A549 (cell line): ENCODE data around the gene CTNND2. TPM values are rescaled to one million over a fixed set of nuclear protein-coding genes. Genes with fewer than 3 reads are reported as not detected.

Experiments used
- ATAC-seq, 2 experiments: fragments of 200-7000 bp in 1 of 2; fragments of >200 bp in 1 of 2; cut with Nextera tagmentation in 1 of 2; cut with Tn5 transposase in 1 of 2; 3 replicates each; pipeline versions ENCODE4 v1.8.0 to v1.9.1; 2018 to 2020; ENCODE audit warnings: mild to moderate bottlenecking in 1 of 2, moderate library complexity in 1 of 2
- CTCF ChIA-PET: fragments of 300-600 bp; sonication (Branson Sonifier 250); formaldehyde crosslinking; extraction: SDS; loops from one replicate; lab custom pipeline; 2021; ENCODE audit warnings: antibody characterized with exemption, inconsistent platforms; lab: Yijun Ruan, JAX
- POLR2A ChIA-PET: fragments of 350-600 bp; formaldehyde crosslinking; extraction: SDS; loops from one replicate; lab custom pipeline; 2021; ENCODE audit warnings: antibody characterized with exemption, inconsistent platforms; lab: Yijun Ruan, JAX
- DNase-seq, 2 experiments: peaks; one replicate each; pipeline versions ENCODE4 v3.0.0 to v3.0.0-alpha.2; 2011 to 2016; ENCODE audit warnings: low read depth in 1 of 2, low spot score in 1 of 2
- FAIRE-seq: peaks from 2 replicates; lab custom pipeline; 2011; peaks lifted over from hg19 to GRCh38; lab: Jason Lieb, UNC
- H3K27ac ChIP-seq, 2 experiments: fragments of >200 bp; sonication (Bioruptor Twin); formaldehyde crosslinking; 3 replicates each; pipeline ENCODE4 v1.5.1; 2016 to 2017
- H3K4me1 ChIP-seq: fragments of >200 bp; sonication (Bioruptor Twin); formaldehyde crosslinking; 3 replicates; pipeline ENCODE4 v1.6.1; 2016
- H3K4me2 ChIP-seq: fragments of >200 bp; sonication (Bioruptor Twin); formaldehyde crosslinking; 3 replicates; pipeline ENCODE4 v1.6.1; 2016
- H3K4me3 ChIP-seq: fragments of >200 bp; sonication (Bioruptor Twin); formaldehyde crosslinking; 3 replicates; pipeline ENCODE4 v1.5.1; 2016
- H3K9me3 ChIP-seq: fragments of >200 bp; sonication (Bioruptor Twin); formaldehyde crosslinking; 3 replicates; pipeline ENCODE4 v1.6.1; 2016
- CBX2 ChIP-seq: fragments of 200-600 bp; sonication (generic); IDR thresholded peaks from 2 replicates; pipeline ENCODE4 v1.6.1; 2016; ENCODE audit warnings: low read depth, mild to moderate bottlenecking, borderline replicate concordance
- CEBPB ChIP-seq, 2 experiments: fragments of >200 bp in 1 of 2; sonication (Bioruptor Twin) in 1 of 2; formaldehyde crosslinking in 1 of 2; IDR thresholded peaks; 2 replicates each; pipeline ENCODE4 v1.6.1; 2012 to 2016
- EP300 ChIP-seq, 2 experiments: fragments of >200 bp; sonication (Bioruptor Twin); formaldehyde crosslinking; IDR thresholded peaks; 2 replicates in 1 of 2; 3 replicates in 1 of 2; pipeline ENCODE4 v1.6.1; 2016 to 2017
- GATA3 ChIP-seq: IDR thresholded peaks from 2 replicates; pipeline ENCODE4 v1.6.1; 2012; ENCODE audit warnings: borderline replicate concordance
- HEYL ChIP-seq: fragments of 250-450 bp; sonication (Bioruptor Pico); IDR thresholded peaks from 2 replicates; pipeline ENCODE4 v1.8.0; 2021; ENCODE audit warnings: mild to moderate bottlenecking, moderate library complexity
- HOXB5 ChIP-seq: fragments of 250-450 bp; sonication (Bioruptor Pico); IDR thresholded peaks from 2 replicates; pipeline ENCODE4 v1.5.0; 2020; ENCODE audit warnings: mild to moderate bottlenecking, moderate library complexity
- NPAS2 ChIP-seq: fragments of 250-450 bp; sonication (Bioruptor Pico); IDR thresholded peaks from 2 replicates; pipeline ENCODE4 v1.8.0; 2022; ENCODE audit warnings: mild to moderate bottlenecking, moderate library complexity, borderline replicate concordance
- PHF8 ChIP-seq: fragments of 200-600 bp; sonication (generic); IDR thresholded peaks from 2 replicates; pipeline ENCODE4 v1.6.1; 2016; ENCODE audit warnings: low read depth, mild to moderate bottlenecking, antibody characterized with exemption, moderate library complexity, borderline replicate concordance
- POLR2A ChIP-seq: IDR thresholded peaks from 2 replicates; pipeline ENCODE4 v1.6.1; 2012; ENCODE audit warnings: mild to moderate bottlenecking, low read length
- RAD21 ChIP-seq, 2 experiments: fragments of >200 bp in 1 of 2; sonication (Bioruptor Twin) in 1 of 2; formaldehyde crosslinking in 1 of 2; IDR thresholded peaks in 1 of 2; conservative IDR thresholded peaks in 1 of 2; 2 replicates in 1 of 2; 3 replicates in 1 of 2; pipeline ENCODE4 v1.6.1; 2012 to 2018; ENCODE audit warnings: inconsistent platforms in 1 of 2
- RFX5 ChIP-seq: fragments of 450-650 bp; IDR thresholded peaks from 2 replicates; pipeline ENCODE4 v1.7.1; 2014; ENCODE audit warnings: antibody characterized with exemption, mild to moderate bottlenecking, moderate library complexity
- SMC3 ChIP-seq: fragments of >200 bp; sonication (Bioruptor Twin); formaldehyde crosslinking; IDR thresholded peaks from 3 replicates; pipeline ENCODE4 v1.6.1; 2018; ENCODE audit warnings: inconsistent platforms
- SREBF2 ChIP-seq: fragments of 450-650 bp; IDR thresholded peaks from 2 replicates; pipeline ENCODE4 v1.6.1; 2014; ENCODE audit warnings: mild to moderate bottlenecking, moderate library complexity
- TFCP2L1 ChIP-seq: fragments of 250-450 bp; sonication (Bioruptor Pico); IDR thresholded peaks from 2 replicates; pipeline ENCODE4 v1.5.0; 2021; ENCODE audit warnings: mild to moderate bottlenecking
- ZFP36 ChIP-seq: fragments of 450-650 bp; IDR thresholded peaks from 2 replicates; pipeline ENCODE4 v1.6.1; 2014; ENCODE audit warnings: borderline replicate concordance; ENCODE audit not compliant: partially characterized antibody
- WGBS: methylation state at CpG from one replicate; pipeline ENCODE4 v1.1.6; 2017; ENCODE audit errors: missing lambda C conversion rate; 5-methylcytosine and 5-hydroxymethylcytosine counted together
- polyA plus RNA-seq, 4 experiments: library from polyadenylated mRNA; depleted of rRNA in 3 of 4; stranded (reverse); fragments of >200 nt; fragmentation: RNase III in 1 of 4; extraction: RNeasy Plus Mini Kit Qiagen cat#74134 plus additional on column Dnase treatment in 1 of 4; gene quantifications; 2 replicates in 3 of 4; 3 replicates in 1 of 4; pipeline ENCODE4 v1.2.3, GENCODE V29; 2011 to 2017
- TF ChIP-seq, protein P1 (sequence below): fragments of >200 bp; sonication (Bioruptor Twin); formaldehyde crosslinking; IDR thresholded peaks from 3 replicates; pipeline ENCODE4 v1.6.1; 2016
- TF ChIP-seq, protein P2 (sequence below): fragments of >200 bp; sonication (Bioruptor Twin); formaldehyde crosslinking; IDR thresholded peaks from 2 replicates; pipeline ENCODE4 v1.6.1; 2016
- TF ChIP-seq, protein P3 (sequence below): IDR thresholded peaks from 2 replicates; pipeline ENCODE4 v1.6.1; 2012
- TF ChIP-seq, protein P4 (sequence below): fragments of 200-600 bp; sonication (generic); IDR thresholded peaks from 2 replicates; pipeline ENCODE4 v1.6.1; 2016; ENCODE audit warnings: antibody characterized with exemption, mild to moderate bottlenecking, moderate library complexity

CTNND2 gene
- polyA plus RNA-seq, 2 of the 4 experiments (the other 2 are of a cell fraction): not detected

DNA sequence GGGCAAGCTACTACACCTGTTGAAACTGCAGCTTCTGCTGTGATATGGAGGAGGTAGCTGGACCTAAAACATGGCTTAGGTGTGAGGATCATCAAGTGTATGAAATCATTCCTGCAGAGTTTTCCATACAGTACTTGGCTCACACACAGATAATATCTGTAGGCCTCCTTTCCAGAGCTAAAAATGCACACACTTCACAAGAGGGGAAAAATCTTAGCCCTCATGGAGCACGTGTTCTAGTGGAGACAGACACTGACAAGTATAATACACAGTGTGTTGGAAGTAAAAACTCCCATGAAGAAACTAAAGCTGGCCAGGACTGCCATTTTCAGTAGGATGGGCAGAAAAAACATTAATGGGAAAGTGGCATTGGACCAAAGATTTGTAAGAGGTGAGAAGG, 216.7 kb downstream of the CTNND2 start:
- no peak for DNase-seq
- 6% methylated on average over 1 of the region's 1 CpG for WGBS
- H3K4me3 ChIP-seq: no peak overlapping the region
- H3K9me3 ChIP-seq: no peaks in the 10 kb centered on the region
- no peak overlapping the region for H3K4me2 ChIP-seq
- ChIA-PET CTCF (no interaction called here), POLR2A (no interaction called here)
- FAIRE-seq: no peak
- H3K4me1 ChIP-seq: no peaks in the 10 kb centered on the region
- no peak overlapping the region for H3K27ac ChIP-seq
- ATAC-seq: no peak
- TF ChIP-seq CEBPB (IDR thresholded peaks at IDR 0.05): no peak
- TF ChIP-seq POLR2A: no peak
- TF ChIP-seq, protein P1, sequence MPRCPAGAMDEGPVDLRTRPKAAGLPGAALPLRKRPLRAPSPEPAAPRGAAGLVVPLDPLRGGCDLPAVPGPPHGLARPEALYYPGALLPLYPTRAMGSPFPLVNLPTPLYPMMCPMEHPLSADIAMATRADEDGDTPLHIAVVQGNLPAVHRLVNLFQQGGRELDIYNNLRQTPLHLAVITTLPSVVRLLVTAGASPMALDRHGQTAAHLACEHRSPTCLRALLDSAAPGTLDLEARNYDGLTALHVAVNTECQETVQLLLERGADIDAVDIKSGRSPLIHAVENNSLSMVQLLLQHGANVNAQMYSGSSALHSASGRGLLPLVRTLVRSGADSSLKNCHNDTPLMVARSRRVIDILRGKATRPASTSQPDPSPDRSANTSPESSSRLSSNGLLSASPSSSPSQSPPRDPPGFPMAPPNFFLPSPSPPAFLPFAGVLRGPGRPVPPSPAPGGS: no peak
- TF ChIP-seq RAD21 (conservative IDR thresholded peaks at IDR 0.05 in 1 of 2, IDR thresholded peaks at IDR 0.05 in 1 of 2): no peak
- TF ChIP-seq EP300 (IDR thresholded peaks at IDR 0.05): no peak
- TF ChIP-seq GATA3: no peak
- no peak for TF ChIP-seq CBX2
- TF ChIP-seq, protein P2, sequence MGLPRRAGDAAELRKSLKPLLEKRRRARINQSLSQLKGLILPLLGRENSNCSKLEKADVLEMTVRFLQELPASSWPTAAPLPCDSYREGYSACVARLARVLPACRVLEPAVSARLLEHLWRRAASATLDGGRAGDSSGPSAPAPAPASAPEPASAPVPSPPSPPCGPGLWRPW: no peak
- TF ChIP-seq SMC3: no peak
- TF ChIP-seq TFCP2L1 (CRISPR knock-in tag): no peak
- no peak for TF ChIP-seq RFX5

DNA sequence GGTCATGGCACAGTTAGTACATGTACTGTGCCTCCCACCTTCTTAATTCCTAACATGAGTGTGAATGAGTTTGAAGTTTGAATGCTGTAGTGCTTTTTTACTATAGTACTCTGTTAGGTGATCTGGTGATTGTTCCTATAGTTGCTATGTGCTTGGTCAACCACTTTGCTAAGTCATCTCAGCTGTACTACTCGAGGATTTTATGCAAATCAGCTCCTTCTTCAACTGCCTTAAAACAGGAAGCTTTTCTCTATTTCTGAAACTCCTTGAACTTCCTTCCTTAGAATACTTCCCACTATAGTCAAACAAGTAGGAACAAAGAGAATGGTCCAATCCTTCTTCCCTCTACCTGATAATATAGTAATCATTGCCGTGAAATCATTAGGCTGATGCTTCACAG, 219.6 kb downstream of the CTNND2 start:
- no peak for FAIRE-seq
- Histone ChIP-seq H3K4me1 (no peaks in the 10 kb centered on the region), H3K4me3 (no peak overlapping the region), H3K9me3 (no peaks in the 10 kb centered on the region), H3K27ac (no peak overlapping the region), H3K4me2 (no peak overlapping the region)
- ATAC-seq: no peak
- TF ChIP-seq, protein P3, sequence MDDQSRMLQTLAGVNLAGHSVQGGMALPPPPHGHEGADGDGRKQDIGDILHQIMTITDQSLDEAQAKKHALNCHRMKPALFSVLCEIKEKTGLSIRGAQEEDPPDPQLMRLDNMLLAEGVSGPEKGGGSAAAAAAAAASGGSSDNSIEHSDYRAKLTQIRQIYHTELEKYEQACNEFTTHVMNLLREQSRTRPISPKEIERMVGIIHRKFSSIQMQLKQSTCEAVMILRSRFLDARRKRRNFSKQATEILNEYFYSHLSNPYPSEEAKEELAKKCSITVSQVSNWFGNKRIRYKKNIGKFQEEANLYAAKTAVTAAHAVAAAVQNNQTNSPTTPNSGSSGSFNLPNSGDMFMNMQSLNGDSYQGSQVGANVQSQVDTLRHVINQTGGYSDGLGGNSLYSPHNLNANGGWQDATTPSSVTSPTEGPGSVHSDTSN: no peak
- TF ChIP-seq, protein P4, sequence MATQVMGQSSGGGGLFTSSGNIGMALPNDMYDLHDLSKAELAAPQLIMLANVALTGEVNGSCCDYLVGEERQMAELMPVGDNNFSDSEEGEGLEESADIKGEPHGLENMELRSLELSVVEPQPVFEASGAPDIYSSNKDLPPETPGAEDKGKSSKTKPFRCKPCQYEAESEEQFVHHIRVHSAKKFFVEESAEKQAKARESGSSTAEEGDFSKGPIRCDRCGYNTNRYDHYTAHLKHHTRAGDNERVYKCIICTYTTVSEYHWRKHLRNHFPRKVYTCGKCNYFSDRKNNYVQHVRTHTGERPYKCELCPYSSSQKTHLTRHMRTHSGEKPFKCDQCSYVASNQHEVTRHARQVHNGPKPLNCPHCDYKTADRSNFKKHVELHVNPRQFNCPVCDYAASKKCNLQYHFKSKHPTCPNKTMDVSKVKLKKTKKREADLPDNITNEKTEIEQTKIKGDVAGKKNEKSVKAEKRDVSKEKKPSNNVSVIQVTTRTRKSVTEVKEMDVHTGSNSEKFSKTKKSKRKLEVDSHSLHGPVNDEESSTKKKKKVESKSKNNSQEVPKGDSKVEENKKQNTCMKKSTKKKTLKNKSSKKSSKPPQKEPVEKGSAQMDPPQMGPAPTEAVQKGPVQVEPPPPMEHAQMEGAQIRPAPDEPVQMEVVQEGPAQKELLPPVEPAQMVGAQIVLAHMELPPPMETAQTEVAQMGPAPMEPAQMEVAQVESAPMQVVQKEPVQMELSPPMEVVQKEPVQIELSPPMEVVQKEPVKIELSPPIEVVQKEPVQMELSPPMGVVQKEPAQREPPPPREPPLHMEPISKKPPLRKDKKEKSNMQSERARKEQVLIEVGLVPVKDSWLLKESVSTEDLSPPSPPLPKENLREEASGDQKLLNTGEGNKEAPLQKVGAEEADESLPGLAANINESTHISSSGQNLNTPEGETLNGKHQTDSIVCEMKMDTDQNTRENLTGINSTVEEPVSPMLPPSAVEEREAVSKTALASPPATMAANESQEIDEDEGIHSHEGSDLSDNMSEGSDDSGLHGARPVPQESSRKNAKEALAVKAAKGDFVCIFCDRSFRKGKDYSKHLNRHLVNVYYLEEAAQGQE: no peak
- TF ChIP-seq HEYL (no peak), RAD21 (conservative IDR thresholded peaks at IDR 0.05 in 1 of 2, IDR thresholded peaks at IDR 0.05 in 1 of 2) (no peak), PHF8 (no peak), HOXB5 (CRISPR knock-in tag) (no peak), ZFP36 (no peak), SREBF2 (no peak), NPAS2 (CRISPR knock-in tag) (no peak), TFCP2L1 (CRISPR knock-in tag) (no peak)
- POLR2A ChIA-PET: no interaction called here
- no peak for DNase-seq
- WGBS: 0% methylated on average over 2 of the region's 2 CpGs
- CTCF ChIA-PET: interaction anchor here (0.8 to 1.2 kb wide), 2 partner anchors 10 to 34 kb away, joined by 3 read pairs; no protein-coding TSS in a partner anchor
